ENCODE data around the gene DOCK10. TPM values are rescaled to one million over a fixed set of nuclear protein-coding genes. Genes with fewer than 3 reads are reported as not detected.

Gene DOCK10
- total RNA-seq, 2 experiments from 2014 or later: 191 to 198 TPM

DNA sequence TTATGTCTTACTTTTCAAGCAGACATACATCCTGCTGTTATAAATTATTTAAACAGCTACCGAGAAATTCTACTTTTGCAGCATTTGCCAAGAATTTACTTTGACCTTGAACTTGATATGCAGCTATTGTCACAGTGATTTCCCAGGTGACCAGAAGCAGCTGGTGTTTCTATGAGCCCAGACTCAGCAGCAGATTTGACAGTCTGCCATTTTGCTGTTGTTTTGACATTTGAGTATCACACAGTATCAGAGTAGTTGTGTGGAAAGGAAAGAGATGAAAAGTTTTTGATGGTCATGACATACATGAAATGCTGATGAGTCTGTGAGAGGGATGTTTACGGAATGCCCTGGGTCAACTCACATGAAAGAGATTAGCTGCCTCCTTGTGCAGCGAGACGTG is 319.5 kb downstream of the DOCK10 start:
- POLR2A ChIA-PET: no interaction called here
- Mint-ChIP-seq H3K36me3 (ENCODE audit: low read depth) (no peaks in the 10 kb centered on the region), H3K4me3 (no peak overlapping the region), H3K4me1 (ENCODE audit: low read depth) (no peaks in the 10 kb centered on the region), H3K9me3 (no peaks in the 10 kb centered on the region), H3K27me3 (no peaks in the 10 kb centered on the region), H3K27ac (no peak overlapping the region)
- intact Hi-C loops (cut with micrococcal nuclease): no loop called here
- TF ChIP-seq, protein P1, sequence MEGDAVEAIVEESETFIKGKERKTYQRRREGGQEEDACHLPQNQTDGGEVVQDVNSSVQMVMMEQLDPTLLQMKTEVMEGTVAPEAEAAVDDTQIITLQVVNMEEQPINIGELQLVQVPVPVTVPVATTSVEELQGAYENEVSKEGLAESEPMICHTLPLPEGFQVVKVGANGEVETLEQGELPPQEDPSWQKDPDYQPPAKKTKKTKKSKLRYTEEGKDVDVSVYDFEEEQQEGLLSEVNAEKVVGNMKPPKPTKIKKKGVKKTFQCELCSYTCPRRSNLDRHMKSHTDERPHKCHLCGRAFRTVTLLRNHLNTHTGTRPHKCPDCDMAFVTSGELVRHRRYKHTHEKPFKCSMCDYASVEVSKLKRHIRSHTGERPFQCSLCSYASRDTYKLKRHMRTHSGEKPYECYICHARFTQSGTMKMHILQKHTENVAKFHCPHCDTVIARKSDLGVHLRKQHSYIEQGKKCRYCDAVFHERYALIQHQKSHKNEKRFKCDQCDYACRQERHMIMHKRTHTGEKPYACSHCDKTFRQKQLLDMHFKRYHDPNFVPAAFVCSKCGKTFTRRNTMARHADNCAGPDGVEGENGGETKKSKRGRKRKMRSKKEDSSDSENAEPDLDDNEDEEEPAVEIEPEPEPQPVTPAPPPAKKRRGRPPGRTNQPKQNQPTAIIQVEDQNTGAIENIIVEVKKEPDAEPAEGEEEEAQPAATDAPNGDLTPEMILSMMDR (IDR thresholded peaks at IDR 0.05): no peak
- CTCF ChIA-PET: interaction anchor here (0.8 kb wide), 1 partner anchor 9 kb away, joined by 3 read pairs; no protein-coding TSS in a partner anchor
- DNase-seq (no peak), ATAC-seq (no peak)

DNA sequence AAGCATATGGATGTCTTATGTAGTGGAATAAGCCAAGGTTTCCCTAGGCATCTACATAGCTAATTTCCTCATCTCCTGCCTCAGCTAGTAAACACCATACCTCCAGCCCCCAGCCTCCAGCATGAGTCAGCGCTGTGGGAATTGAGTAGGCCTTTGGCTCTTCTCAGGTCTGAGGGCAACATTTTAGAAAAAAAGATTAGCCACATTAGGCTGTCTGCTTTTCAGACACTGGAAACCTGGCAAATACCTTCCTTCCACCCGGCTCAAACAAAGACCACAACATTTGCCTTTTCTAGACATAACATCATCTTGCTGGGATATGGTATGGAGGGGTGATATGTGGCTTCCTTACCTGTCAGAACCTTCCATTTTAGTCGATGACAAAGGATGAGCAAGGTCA is 320.0 kb downstream of the DOCK10 start:
- H3K4me3 Mint-ChIP-seq: no peak overlapping the region
- TF ChIP-seq, protein P1 (IDR thresholded peaks at IDR 0.05): no peak
- ATAC-seq (no peak), DNase-seq (no peak)
- H3K36me3 Mint-ChIP-seq (ENCODE audit: low read depth): no peaks in the 10 kb centered on the region
- intact Hi-C loops (cut with micrococcal nuclease): no loop called here
- H3K9me3 Mint-ChIP-seq: no peaks in the 10 kb centered on the region
- H3K27me3 Mint-ChIP-seq: no peaks in the 10 kb centered on the region
- ChIA-PET CTCF (no interaction called here), POLR2A (no interaction called here)
- H3K4me1 Mint-ChIP-seq (ENCODE audit: low read depth): no peaks in the 10 kb centered on the region
- no peak overlapping the region for H3K27ac Mint-ChIP-seq

DNA sequence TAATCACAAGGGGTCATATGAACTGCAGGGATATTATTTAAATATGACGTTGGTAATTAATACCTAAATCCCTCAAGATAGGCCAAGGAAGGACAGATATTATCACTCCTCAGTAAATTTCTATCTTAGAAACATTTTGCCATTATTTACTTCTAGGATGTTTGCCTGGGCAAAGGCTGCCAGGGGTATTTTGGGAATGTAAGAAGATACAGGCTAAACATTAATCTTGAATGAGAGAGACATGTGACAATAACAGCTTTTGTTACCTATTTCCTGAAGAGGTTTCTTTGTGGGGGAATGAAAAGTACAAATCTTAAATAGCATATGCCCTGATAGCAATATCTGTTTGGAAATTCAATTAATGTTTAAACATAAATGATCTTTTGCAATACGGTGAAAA is 325.3 kb downstream of the DOCK10 start:
- H3K27me3 Mint-ChIP-seq: peaks cover 2% of the 10 kb centered on the region
- ATAC-seq (no peak), DNase-seq (no peak)
- H3K36me3 Mint-ChIP-seq (ENCODE audit: low read depth): no peaks in the 10 kb centered on the region
- TF ChIP-seq, protein P1 (IDR thresholded peaks at IDR 0.05): no peak
- no peak overlapping the region for H3K4me3 Mint-ChIP-seq
- CTCF ChIA-PET: no interaction called here
- H3K9me3 Mint-ChIP-seq: no peaks in the 10 kb centered on the region
- intact Hi-C loops (cut with micrococcal nuclease): no loop called here
- POLR2A ChIA-PET: no interaction called here
- no peaks in the 10 kb centered on the region for H3K4me1 Mint-ChIP-seq (ENCODE audit: low read depth)
- H3K27ac Mint-ChIP-seq: no peak overlapping the region

DNA sequence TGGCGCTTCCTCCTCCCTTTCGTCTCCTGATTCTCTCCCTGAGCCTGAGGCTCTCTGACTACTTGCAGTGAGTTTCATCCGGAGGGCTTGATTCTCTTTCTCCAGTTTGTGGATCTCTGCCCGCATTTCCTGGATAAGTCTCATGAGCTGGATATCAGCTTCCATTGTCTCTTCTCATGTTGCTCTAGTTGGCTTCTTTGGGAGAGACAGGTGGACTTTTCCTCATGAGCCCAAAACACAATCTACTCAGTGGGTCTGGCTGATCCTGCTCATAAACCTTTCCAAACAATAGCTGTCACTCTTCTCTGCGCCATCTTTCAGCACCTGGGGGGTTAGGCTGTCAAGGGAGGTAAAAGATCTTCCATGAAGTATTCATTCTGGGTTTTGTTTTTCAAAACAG is 326.1 kb downstream of the DOCK10 start, which contains the start of gene CCDC195:
Gene CCDC195 (minus strand): TSS at position 165 of the 400 bp plus-strand sequence. CDS start 0 bp downstream, at position 165.
- Mint-ChIP-seq H3K4me3 (no peak within 1 kb of the TSS), H3K9me3 (no peaks in the 10 kb centered on the region), H3K27me3 (peaks cover 2% of the 10 kb centered on the region), H3K4me1 (ENCODE audit: low read depth) (no peaks in the 10 kb centered on the region), H3K27ac (no peak within 1 kb of the TSS), H3K36me3 (ENCODE audit: low read depth) (no peaks in the 10 kb centered on the region)
- intact Hi-C loops (cut with micrococcal nuclease): no loop called here
- TF ChIP-seq, protein P1 (IDR thresholded peaks at IDR 0.05): no peak
- DNase-seq (no peak), ATAC-seq (no peak)
- ChIA-PET POLR2A (no interaction called here), CTCF (no interaction called here)

Small RNA genes within 50 kb of the gene (microRNA-seq; reads per million reads assigned to microRNA genes)
- not detected for gene MIR4439 (ENCODE audit: borderline microRNAs expressed, borderline replicate concordance)

All from activated CD8-positive, alpha-beta T cell treated with anti-CD3 and anti-CD28 coated beads for 36 hours (primary cell).